GM12873 (cell line): ENCODE results near the gene TCP11.

Experiments used
- CTCF ChIP-seq: IDR thresholded peaks from 2 replicates; pipeline ENCODE4 v1.5.1; 2012; ENCODE audit warnings: low read depth, mild to moderate bottlenecking, moderate library complexity, low read length, control low read depth; ENCODE audit not compliant: insufficient read depth; ENCODE audit errors: missing control alignments

The TCP11 gene

GRCh38 chr6:35091346-35092083 lies 49.6 kb downstream of the TCP11 start:
- TF ChIP-seq CTCF = no peak

GRCh38 chr6:35090734-35091133 lies 50.4 kb downstream of the TCP11 start:
- TF ChIP-seq CTCF = no peak

- TF ChIP-seq CTCF = no peak
Measured at GRCh38 chr6:35089935-35090505, 51.1 kb downstream of the TCP11 start.

GRCh38 chr6:35089216-35089934 lies 51.8 kb downstream of the TCP11 start:
- TF ChIP-seq CTCF = no peak

GRCh38 chr6:35088281-35089215 lies 52.6 kb downstream of the TCP11 start:
- no peak for TF ChIP-seq CTCF

GRCh38 chr6:35087361-35088280 lies 53.5 kb downstream of the TCP11 start:
- TF ChIP-seq CTCF = no peak
